Adipocyte (in vitro differentiated cells): ENCODE data around the gene NRXN2.

ENCODE experiments used
- DNase-seq: peaks from one replicate; pipeline ENCODE4 v3.0.0-alpha.2; 2015; ENCODE audit warnings: low read depth
- H3K27me3 ChIP-seq: replicated peaks from 2 replicates; pipeline ENCODE4 v1.7.0; 2013; ENCODE audit warnings: mild to moderate bottlenecking, low read length, moderate library complexity; ENCODE audit not compliant: control insufficient read depth, insufficient read depth
- H3K36me3 ChIP-seq: 2 replicates; pipeline ENCODE4 v1.7.0; 2013; ENCODE audit warnings: low read length, mild to moderate bottlenecking, moderate library complexity; ENCODE audit not compliant: control insufficient read depth, insufficient read depth, severe bottlenecking
- H3K4me1 ChIP-seq: 2 replicates; pipeline ENCODE4 v1.7.0; 2013; ENCODE audit warnings: mild to moderate bottlenecking, low read length, moderate library complexity; ENCODE audit not compliant: control insufficient read depth, insufficient read depth
- H3K4me3 ChIP-seq: 2 replicates; pipeline ENCODE4 v1.7.0; 2013; ENCODE audit warnings: mild to moderate bottlenecking, low read length, moderate library complexity
- H3K9ac ChIP-seq: 2 replicates; pipeline ENCODE4 v1.7.0; 2013; ENCODE audit warnings: mild to moderate bottlenecking, low read length, moderate library complexity
- H3K9me3 ChIP-seq: 2 replicates; pipeline ENCODE4 v1.7.0; 2013; ENCODE audit warnings: mild to moderate bottlenecking, low read length, moderate library complexity; ENCODE audit not compliant: control insufficient read depth

Gene NRXN2

GRCh38 chr11:64627371-64627770, 95.6 kb downstream of the NRXN2 start:
- no peaks in the 10 kb centered on the region for H3K9me3 ChIP-seq

GRCh38 chr11:64626637-64627036, 96.4 kb downstream of the NRXN2 start:
- DNase-seq = no peak
- Histone ChIP-seq H3K4me3 (no peak overlapping the region), H3K27me3 (no peaks in the 10 kb centered on the region), H3K9ac (no peak overlapping the region), H3K9me3 (no peaks in the 10 kb centered on the region), H3K4me1 (no peaks in the 10 kb centered on the region), H3K36me3 (no peaks in the 10 kb centered on the region)

More at GRCh38 chr11:64627371-64627770, 95.6 kb downstream of the NRXN2 start:
- H3K4me3 ChIP-seq = no peak overlapping the region
- H3K36me3 ChIP-seq = no peaks in the 10 kb centered on the region
- no peak overlapping the region for H3K9ac ChIP-seq
- no peak for DNase-seq
- H3K4me1 ChIP-seq = no peaks in the 10 kb centered on the region
- no peaks in the 10 kb centered on the region for H3K27me3 ChIP-seq

GRCh38 chr11:64624883-64625481, 98.0 kb downstream of the NRXN2 start:
- Histone ChIP-seq H3K4me3 (no peak overlapping the region), H3K27me3 (no peaks in the 10 kb centered on the region), H3K9me3 (no peaks in the 10 kb centered on the region), H3K9ac (no peak overlapping the region), H3K4me1 (peaks cover 5% of the 10 kb centered on the region), H3K36me3 (no peaks in the 10 kb centered on the region)
- no peak for DNase-seq

GRCh38 chr11:64622681-64623080, 100.3 kb downstream of the NRXN2 start:
- Histone ChIP-seq H3K4me1 (peaks cover 6% of the 10 kb centered on the region), H3K9ac (no peak overlapping the region), H3K27me3 (no peaks in the 10 kb centered on the region), H3K9me3 (no peaks in the 10 kb centered on the region), H3K4me3 (no peak overlapping the region), H3K36me3 (no peaks in the 10 kb centered on the region)
- DNase-seq = no peak

- Histone ChIP-seq H3K36me3 (no peaks in the 10 kb centered on the region), H3K9ac (no peak overlapping the region), H3K27me3 (no peaks in the 10 kb centered on the region), H3K4me3 (no peak overlapping the region), H3K9me3 (no peaks in the 10 kb centered on the region), H3K4me1 (peaks cover 6% of the 10 kb centered on the region)
- DNase-seq = no peak
These were observed 101.5 kb downstream of the NRXN2 start for GRCh38 chr11:64621283-64622019.

GRCh38 chr11:64620381-64620971, 102.5 kb downstream of the NRXN2 start:
- Histone ChIP-seq H3K9ac (no peak overlapping the region), H3K4me3 (no peak overlapping the region)
- DNase-seq = no peak

GRCh38 chr11:64619811-64620380, 103.1 kb downstream of the NRXN2 start:
- Histone ChIP-seq H3K4me1 (peaks cover 6% of the 10 kb centered on the region), H3K9ac (no peak overlapping the region), H3K36me3 (no peaks in the 10 kb centered on the region), H3K27me3 (no peaks in the 10 kb centered on the region), H3K4me3 (no peak overlapping the region), H3K9me3 (no peaks in the 10 kb centered on the region)
- no peak for DNase-seq

More at GRCh38 chr11:64620381-64620971, 102.5 kb downstream of the NRXN2 start:
- no peaks in the 10 kb centered on the region for H3K27me3 ChIP-seq
- H3K4me1 ChIP-seq = peaks cover 6% of the 10 kb centered on the region
- H3K9me3 ChIP-seq = no peaks in the 10 kb centered on the region
- no peaks in the 10 kb centered on the region for H3K36me3 ChIP-seq

- no peaks in the 10 kb centered on the region for H3K36me3 ChIP-seq
- no peaks in the 10 kb centered on the region for H3K27me3 ChIP-seq
- no peak for DNase-seq
- H3K4me1 ChIP-seq = peaks cover 6% of the 10 kb centered on the region
- no peaks in the 10 kb centered on the region for H3K9me3 ChIP-seq
- H3K4me3 ChIP-seq = no peak overlapping the region
- no peak overlapping the region for H3K9ac ChIP-seq
These were observed 103.8 kb downstream of the NRXN2 start for GRCh38 chr11:64619196-64619595.

GRCh38 chr11:64616817-64617216, 106.2 kb downstream of the NRXN2 start:
- no peaks in the 10 kb centered on the region for H3K36me3 ChIP-seq
- no peaks in the 10 kb centered on the region for H3K27me3 ChIP-seq
- no peak overlapping the region for H3K9ac ChIP-seq
- no peak for DNase-seq
- no peak overlapping the region for H3K4me3 ChIP-seq
- peaks cover 6% of the 10 kb centered on the region for H3K4me1 ChIP-seq
- H3K9me3 ChIP-seq = no peaks in the 10 kb centered on the region

GRCh38 chr11:64614917-64615316, 108.1 kb downstream of the NRXN2 start:
- H3K27me3 ChIP-seq = peaks cover 4% of the 10 kb centered on the region
- no peaks in the 10 kb centered on the region for H3K9me3 ChIP-seq
- no peak overlapping the region for H3K9ac ChIP-seq
- peaks cover under 1% of the 10 kb centered on the region for H3K4me1 ChIP-seq
- H3K4me3 ChIP-seq = no peak overlapping the region
- no peaks in the 10 kb centered on the region for H3K36me3 ChIP-seq
- no peak for DNase-seq

GRCh38 chr11:64613648-64614047, 109.3 kb downstream of the NRXN2 start:
- Histone ChIP-seq H3K9me3 (no peaks in the 10 kb centered on the region), H3K36me3 (no peaks in the 10 kb centered on the region), H3K4me3 (no peak overlapping the region), H3K9ac (no peak overlapping the region), H3K4me1 (no peaks in the 10 kb centered on the region), H3K27me3 (peaks cover 6% of the 10 kb centered on the region)
- DNase-seq = no peak
